GM10266 (cell line): ENCODE data around the gene PPIP5K1.

ENCODE experiments used
- DNase-seq: peaks from one replicate; pipeline ENCODE4 v3.0.0; 2012; ENCODE audit errors: extremely low spot score
- TF ChIP-seq, protein P1 (sequence below): IDR thresholded peaks from 2 replicates; pipeline ENCODE4 v1.5.1; 2012; ENCODE audit warnings: mild to moderate bottlenecking, low read depth; ENCODE audit not compliant: control insufficient read depth, insufficient read depth; ENCODE audit errors: missing control alignments

PPIP5K1 gene

DNA sequence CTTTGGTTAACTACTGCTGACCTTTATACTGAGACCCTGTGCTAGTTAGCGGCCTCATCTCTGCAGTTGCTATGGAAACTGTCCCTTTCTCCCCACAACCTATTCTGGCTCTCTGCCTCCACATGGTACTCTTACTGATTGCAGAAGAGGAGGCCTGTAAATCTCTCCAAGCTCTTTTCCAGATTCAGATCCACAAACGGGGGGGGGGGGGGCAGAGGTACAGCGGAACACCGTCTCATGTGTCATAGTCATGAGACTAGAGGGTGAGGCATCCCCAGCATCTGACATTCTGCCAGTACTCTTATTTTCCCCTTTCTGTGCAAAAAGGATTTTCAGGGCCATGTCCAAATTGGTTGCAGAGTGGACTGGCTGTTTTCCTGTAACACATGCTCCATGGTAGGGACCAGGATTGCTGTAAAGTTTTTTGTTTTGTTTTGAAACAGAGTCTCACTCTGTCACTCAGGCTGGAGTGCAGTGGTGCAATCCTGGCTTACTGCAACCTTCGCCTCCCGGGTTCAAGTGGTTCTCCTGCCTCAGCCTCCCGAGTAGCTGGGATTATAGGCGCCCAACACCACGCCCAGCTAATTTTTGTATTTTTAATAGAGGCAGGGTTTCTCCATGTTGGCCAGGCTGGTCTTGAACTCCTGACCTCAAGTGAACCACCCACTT is 80.9 kb downstream of the PPIP5K1 start:
- TF ChIP-seq, protein P1, sequence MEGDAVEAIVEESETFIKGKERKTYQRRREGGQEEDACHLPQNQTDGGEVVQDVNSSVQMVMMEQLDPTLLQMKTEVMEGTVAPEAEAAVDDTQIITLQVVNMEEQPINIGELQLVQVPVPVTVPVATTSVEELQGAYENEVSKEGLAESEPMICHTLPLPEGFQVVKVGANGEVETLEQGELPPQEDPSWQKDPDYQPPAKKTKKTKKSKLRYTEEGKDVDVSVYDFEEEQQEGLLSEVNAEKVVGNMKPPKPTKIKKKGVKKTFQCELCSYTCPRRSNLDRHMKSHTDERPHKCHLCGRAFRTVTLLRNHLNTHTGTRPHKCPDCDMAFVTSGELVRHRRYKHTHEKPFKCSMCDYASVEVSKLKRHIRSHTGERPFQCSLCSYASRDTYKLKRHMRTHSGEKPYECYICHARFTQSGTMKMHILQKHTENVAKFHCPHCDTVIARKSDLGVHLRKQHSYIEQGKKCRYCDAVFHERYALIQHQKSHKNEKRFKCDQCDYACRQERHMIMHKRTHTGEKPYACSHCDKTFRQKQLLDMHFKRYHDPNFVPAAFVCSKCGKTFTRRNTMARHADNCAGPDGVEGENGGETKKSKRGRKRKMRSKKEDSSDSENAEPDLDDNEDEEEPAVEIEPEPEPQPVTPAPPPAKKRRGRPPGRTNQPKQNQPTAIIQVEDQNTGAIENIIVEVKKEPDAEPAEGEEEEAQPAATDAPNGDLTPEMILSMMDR: no peak
- no peak for DNase-seq

DNA sequence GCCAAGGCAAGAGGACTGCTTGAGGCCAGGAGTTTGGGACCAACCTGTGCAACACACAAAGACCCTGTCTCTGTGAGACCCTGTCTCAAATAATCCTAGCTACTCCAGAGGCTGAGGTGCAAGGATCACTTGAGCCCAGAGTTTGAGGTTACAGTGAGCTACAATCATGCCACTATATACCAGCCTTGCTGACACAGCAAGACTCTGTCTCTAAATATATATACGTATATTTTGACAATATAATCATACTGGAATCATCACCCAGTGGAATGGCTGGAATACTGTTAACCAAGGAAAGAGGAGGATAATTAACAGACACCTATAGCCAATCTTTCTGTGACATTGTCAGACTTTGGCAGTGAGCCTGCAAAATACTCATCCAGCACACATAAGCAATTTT is 81.6 kb downstream of the PPIP5K1 start:
- DNase-seq: no peak
- TF ChIP-seq, protein P1: no peak

DNA sequence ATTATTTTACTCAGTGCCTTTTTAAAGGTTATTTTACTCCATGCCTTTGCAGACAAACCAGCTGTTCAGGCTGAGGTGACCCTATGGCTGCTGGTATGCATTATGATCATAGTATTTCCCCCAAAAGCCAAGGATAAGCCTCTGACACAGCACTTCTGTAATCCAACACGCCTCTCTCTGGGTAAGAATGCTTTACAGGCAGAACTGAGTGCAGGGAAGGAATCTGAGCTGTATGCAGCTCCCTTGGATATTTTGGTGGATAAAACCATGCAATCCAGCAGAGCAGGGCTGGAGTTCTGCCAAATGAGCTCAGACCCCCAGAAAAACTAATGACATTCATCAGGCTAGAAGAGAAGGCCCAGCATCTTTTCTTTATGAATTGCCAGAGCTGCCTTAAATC is 84.3 kb downstream of the PPIP5K1 start:
- DNase-seq: no peak
- TF ChIP-seq, protein P1: no peak

DNA sequence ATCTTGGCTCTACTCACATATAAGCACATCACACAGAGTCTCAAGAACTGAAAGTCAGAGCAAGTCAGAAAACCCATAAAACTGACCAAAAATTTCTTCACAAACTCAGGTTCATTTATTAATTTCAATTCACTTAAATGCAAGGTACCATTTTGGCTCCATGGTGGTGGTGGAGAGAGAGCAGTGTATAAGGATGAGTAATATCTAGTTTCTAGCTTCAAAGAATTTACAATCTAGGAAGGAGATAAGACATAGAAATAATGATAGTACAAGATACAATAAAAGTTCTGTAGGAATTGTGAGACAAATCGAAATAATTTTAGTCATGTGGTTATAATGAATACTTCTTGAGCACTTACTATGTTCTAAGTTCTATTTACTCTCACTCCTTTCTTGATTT is 90.4 kb downstream of the PPIP5K1 start:
- DNase-seq: no peak

DNA sequence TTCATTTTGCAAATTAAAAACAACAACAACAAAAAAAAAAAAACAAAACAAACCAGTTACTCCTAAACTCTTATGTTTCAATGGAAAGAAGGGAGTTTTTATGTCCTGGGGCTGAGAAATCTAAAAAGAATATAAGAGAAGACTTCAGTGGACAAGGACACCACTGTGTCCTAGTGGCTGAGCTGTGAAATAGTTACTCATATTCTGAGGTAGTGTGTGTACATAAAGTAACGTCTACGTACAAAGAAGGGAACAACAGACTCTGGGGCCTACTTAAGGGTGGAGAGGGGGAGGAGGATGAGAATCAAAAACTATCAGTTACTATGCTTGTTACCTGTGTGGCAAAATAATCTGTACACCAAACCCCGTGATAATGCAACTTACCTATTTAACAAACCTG is 91.0 kb downstream of the PPIP5K1 start:
- TF ChIP-seq, protein P1: no peak
- DNase-seq: no peak

More for the DNA sequence above, 90.4 kb downstream of the PPIP5K1 start:
- TF ChIP-seq, protein P1: no peak

DNA sequence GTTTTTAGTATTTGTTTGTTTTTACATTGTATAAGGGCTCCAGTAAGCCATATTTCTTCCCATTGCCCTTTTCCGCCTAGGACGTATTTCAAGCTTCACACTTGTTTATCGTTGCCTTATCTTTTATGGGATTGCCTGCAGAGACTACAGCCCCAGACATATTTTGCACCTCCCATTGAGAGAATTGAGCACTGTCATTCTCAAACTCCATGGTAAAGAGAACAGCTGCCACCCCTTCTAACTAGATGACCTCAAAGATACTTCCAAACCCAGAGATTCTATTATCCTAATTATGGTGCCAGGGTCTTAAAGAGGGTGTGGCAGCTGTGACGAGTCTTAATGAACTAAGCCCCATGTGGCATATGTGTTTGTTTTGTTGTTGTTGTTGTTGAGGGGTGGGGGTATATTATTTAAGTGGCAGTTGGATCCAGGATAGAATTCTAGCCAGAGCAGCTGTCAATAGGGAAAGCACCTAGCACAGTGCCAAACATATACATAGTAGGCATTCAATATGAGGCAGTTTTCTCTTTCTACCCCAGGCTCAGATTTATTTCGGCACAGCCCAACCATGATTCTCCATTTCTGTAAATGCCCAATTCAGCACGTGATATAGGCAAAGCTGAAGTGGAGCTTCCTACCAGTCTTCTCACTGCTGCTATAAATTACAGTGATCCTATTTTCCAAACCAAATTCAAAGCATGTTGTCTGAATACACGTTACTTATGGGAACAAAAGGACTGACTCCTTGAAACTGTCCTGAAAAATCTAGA is 96.1 kb downstream of the PPIP5K1 start:
- DNase-seq: no peak
- TF ChIP-seq, protein P1: no peak

DNA sequence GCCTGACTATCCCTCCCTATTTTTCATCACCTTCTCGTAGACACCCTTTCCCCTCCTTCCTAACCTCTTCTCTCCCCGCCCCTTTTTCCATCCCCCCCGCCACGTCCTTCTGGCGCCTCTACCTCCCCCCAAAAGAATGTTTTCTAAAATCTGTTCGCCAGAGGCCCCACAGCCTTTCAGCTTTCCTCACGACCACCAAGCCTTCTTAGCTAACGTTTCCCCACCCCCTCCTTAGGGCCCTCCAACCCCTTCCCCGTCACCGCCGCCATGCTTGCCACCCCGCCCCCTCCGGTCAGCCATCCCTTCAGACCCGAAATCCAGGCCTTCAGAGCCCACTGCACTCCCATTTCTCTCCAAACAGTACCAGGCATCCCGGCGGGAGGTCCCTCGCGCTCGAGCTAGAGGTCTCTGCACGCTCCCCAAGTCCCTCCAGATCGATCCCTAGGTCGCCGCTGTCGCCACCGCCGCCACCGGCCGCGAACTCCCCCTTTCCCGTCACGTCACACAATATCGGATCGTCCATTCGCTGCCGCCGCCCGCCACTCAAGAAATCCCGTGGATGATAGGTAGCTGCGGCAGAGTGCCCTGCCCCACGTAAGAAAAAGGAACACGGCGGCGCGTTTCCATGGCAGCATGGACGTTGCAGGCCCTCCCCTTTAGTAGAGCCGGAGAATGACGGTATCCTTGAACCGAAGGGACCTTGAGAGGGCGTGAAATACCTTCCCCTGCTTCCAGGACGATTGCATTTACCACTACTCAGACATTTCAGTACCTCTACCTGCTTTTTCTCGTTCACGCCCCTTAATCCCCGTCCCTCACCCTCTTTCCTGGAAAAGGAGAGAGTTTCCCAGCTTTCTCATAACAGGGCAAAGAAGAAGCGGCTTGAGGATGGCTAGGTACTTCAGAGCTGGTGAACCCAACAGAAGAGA is 97.1 kb downstream of the PPIP5K1 start, which contains the start of gene TP53BP1:
TP53BP1 (minus strand) TSS at position 484 of the 929 bp plus-strand sequence; CDS start at position 371, 113 bp downstream.
- DNase-seq: peak; percentile 92
- TF ChIP-seq, protein P1: no peak
